ENCODE results near the gene DHX15.

Gene DHX15

DNA sequence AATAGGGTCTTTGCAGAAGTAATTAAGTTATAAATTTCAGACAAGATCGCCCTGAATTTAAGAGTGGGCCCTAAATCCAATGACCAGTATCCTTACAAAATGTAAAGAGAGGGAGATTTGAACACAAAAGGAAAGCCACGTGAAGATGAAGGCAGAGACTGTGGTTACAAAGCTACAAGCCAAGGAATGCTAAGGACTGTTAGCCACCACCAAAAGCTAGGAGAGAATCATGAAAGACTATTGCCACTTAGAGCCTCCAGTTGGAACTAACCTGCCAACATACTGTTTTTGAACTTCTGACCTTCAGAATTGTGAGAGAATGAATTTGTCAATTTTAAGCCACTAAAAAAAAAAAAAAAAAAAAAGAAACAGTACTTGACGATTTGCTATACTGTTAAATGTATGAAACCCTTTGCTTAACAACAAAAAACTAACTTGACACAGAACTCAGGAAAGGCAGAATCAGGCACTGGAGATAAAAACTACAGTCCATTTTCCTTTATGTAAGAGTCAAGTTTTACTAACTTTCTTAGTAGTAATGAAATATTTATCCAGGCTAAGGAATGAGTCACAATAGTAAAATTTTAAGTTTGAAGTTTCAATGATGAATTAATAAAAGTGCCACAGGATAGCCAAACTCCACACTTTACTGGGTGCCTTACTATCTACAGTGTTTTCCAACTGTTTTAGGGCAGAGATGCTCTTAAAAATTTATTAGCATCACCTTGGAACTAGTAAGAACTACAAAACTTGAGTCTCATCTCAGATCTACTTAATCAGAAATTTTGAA is 25.1 kb downstream of the DHX15 start:
- Histone ChIP-seq H3K4me2 (ENCODE audit: low read length) (no peak overlapping the region), H3K4ac (ENCODE audit: low read depth, low read length) (peak overlapping the region; percentile 97), H2AFZ (ENCODE audit: insufficient read depth, low read length, poor library complexity) (no peak overlapping the region), H3K79me1 (ENCODE audit: low read length) (no peaks in the 10 kb centered on the region), H3K18ac (ENCODE audit: low read length) (no peak overlapping the region), H2BK120ac (ENCODE audit: insufficient read depth, low read length, poor library complexity) (no peak overlapping the region), H3K4me1 (ENCODE audit: control insufficient read depth in 1 of 2, insufficient read depth in 2 of 2, low read length in 2 of 2) (no peaks in the 10 kb centered on the region), H3K9ac (ENCODE audit: low read length) (no peak overlapping the region), H3K14ac (ENCODE audit: low read length) (no peak overlapping the region), H3K36me3 (ENCODE audit: control insufficient read depth in 1 of 2, insufficient read depth in 2 of 2, low read length in 2 of 2) (peaks cover 7 to 10% of the 10 kb centered on the region in 2 experiments), H3K4me3 (ENCODE audit: low read depth, low read length) (no peak overlapping the region), H2BK12ac (ENCODE audit: low read length) (no peak overlapping the region), H4K8ac (ENCODE audit: low read depth, low read length) (no peak overlapping the region), H3K23ac (ENCODE audit: low read length) (no peak overlapping the region), H2AK5ac (ENCODE audit: low read length) (no peak overlapping the region), H2BK5ac (ENCODE audit: low read depth, low read length, poor library complexity) (no peak overlapping the region), H3K9me3 (ENCODE audit: insufficient read depth, low read depth, low read length) (no peaks in the 10 kb centered on the region), H4K12ac (ENCODE audit: low read depth, low read length) (no peak overlapping the region), H3K79me2 (ENCODE audit: control insufficient read depth, insufficient read depth, low read length, poor library complexity) (peaks cover 6% of the 10 kb centered on the region), H3K27ac (ENCODE audit: low read depth, low read length) (no peak overlapping the region), H4K91ac (ENCODE audit: low read depth, low read length) (no peak overlapping the region), H3K27me3 (ENCODE audit: insufficient read depth, low read length) (no peaks in the 10 kb centered on the region)
- DNase-seq = no peak
- no CpG with 5 or more reads among the region's 3 CpGs for WGBS (ENCODE audit: extremely low coverage, insufficient coverage, insufficient read length)

DNA sequence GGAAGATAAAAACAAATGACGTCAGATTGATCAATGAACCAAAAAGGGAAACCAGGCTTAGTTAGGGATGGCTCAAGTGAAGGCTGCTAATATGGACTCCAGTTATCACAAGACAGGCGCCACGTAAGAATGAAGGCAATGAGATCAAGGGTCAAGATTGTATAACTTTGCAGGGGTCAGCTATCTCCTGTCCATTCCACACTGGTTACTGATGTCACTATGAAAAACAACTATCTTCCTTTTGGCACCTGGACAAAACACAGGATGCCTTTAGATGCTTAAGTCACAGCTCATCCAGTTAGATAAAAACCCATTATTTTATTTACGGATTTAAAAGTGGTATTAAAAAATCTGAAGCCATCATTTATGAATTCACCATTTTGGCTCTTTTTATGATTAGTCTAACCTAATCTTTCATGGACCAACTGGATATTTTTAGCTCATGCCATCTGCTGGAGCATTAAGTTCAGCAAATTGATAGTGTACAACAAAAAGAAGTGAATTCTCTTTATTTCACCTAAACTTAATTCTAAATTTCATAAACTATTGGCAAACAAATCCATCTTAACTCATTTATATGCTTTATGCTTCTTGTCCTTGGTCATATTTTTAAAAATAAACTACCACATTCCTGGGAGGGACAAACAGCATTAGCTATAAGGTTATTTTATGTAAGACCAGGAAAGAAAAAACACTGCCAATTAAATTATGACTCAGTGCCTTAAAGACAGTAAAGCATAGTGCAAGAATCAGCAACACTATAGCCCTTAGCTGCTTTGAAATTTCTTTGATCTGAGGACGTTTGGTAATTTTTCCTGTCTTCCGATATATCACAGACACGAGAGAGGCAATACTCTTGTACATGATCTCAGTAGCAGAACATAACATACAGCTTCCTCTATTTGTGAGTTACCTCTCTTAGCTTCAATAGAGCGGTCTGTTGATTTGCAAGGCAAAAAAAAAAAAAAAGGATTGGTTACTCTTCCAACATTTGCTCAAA is 27.0 kb downstream of the DHX15 start:
- no peak overlapping the region for H2BK12ac ChIP-seq (ENCODE audit: low read length)
- no peak overlapping the region for H2AK5ac ChIP-seq (ENCODE audit: low read length)
- H3K4ac ChIP-seq (ENCODE audit: low read depth, low read length) = peak overlapping the region; percentile 46
- peak; percentile 40 to 81 for DNase-seq
- H3K9me3 ChIP-seq (ENCODE audit: insufficient read depth, low read depth, low read length) = no peaks in the 10 kb centered on the region
- no peak overlapping the region for H4K12ac ChIP-seq (ENCODE audit: low read depth, low read length)
- H3K14ac ChIP-seq (ENCODE audit: low read length) = no peak overlapping the region
- no peak overlapping the region for H3K23ac ChIP-seq (ENCODE audit: low read length)
- no peak overlapping the region for H2BK120ac ChIP-seq (ENCODE audit: insufficient read depth, low read length, poor library complexity)
- no peak overlapping the region for H4K91ac ChIP-seq (ENCODE audit: low read depth, low read length)
- no peak overlapping the region for H3K4me2 ChIP-seq (ENCODE audit: low read length)
- H2AFZ ChIP-seq (ENCODE audit: insufficient read depth, low read length, poor library complexity) = no peak overlapping the region
- H3K9ac ChIP-seq (ENCODE audit: low read length) = no peak overlapping the region
- no peaks in the 10 kb centered on the region for H3K79me1 ChIP-seq (ENCODE audit: low read length)
- peaks cover 5% of the 10 kb centered on the region for H3K79me2 ChIP-seq (ENCODE audit: control insufficient read depth, insufficient read depth, low read length, poor library complexity)
- H3K36me3 ChIP-seq (ENCODE audit: control insufficient read depth in 1 of 2, insufficient read depth in 2 of 2, low read length in 2 of 2) = peaks cover 11 to 12% of the 10 kb centered on the region in 2 experiments
- H4K8ac ChIP-seq (ENCODE audit: low read depth, low read length) = no peak overlapping the region
- no peaks in the 10 kb centered on the region for H3K27me3 ChIP-seq (ENCODE audit: insufficient read depth, low read length)
- no peak overlapping the region for H2BK5ac ChIP-seq (ENCODE audit: low read depth, low read length, poor library complexity)
- no peak overlapping the region for H3K4me3 ChIP-seq (ENCODE audit: low read depth, low read length)
- WGBS (ENCODE audit: extremely low coverage, insufficient coverage, insufficient read length) = no CpG with 5 or more reads among the region's 8 CpGs
- H3K27ac ChIP-seq (ENCODE audit: low read depth, low read length) = no peak overlapping the region
- H3K18ac ChIP-seq (ENCODE audit: low read length) = no peak overlapping the region
- H3K4me1 ChIP-seq (ENCODE audit: control insufficient read depth in 1 of 2, insufficient read depth in 2 of 2, low read length in 2 of 2) = no peaks in the 10 kb centered on the region

DNA sequence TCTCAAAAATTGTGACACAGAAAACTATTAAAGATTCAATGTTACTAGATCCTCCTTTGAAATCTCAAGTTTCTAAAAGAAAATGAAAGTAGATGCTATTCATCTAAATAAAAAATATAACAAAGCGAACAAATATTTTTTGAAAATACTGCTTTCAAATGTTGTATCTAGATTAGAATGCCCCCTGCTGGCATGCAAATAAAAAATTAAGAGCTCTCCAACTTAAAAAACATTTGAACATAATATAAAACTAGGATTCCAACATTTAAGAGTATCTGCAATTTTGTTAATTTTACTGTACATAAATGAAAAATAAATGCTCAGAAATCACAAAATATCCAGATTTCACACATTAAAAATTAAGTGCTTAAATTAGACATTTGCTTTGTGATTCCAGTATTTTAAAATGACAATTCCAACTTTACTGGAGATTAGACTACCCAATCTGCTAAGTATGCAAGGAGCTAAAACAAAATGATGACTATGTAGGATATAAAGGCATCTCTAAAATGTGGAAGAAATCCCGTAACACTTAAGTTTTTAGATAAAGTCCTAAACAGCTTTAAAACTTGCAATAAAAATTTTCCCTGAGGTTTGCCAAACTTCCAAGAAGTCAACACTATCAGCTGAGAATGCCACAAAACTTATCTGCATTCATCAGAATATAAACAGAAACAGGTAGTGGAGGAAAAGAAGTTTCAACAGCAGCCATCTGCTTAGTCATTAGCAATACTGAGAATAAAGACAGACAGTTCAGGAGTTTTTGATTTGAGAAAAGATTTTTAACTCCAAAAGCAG is 32.7 kb downstream of the DHX15 start:
- Histone ChIP-seq H3K4ac (ENCODE audit: low read depth, low read length) (no peak overlapping the region), H3K4me3 (ENCODE audit: low read depth, low read length) (no peak overlapping the region), H3K27ac (ENCODE audit: low read depth, low read length) (no peak overlapping the region), H2BK12ac (ENCODE audit: low read length) (no peak overlapping the region), H3K23ac (ENCODE audit: low read length) (no peak overlapping the region), H2BK5ac (ENCODE audit: low read depth, low read length, poor library complexity) (no peak overlapping the region), H3K18ac (ENCODE audit: low read length) (no peak overlapping the region), H3K14ac (ENCODE audit: low read length) (no peak overlapping the region), H3K79me1 (ENCODE audit: low read length) (no peaks in the 10 kb centered on the region), H3K36me3 (ENCODE audit: control insufficient read depth in 1 of 2, insufficient read depth in 2 of 2, low read length in 2 of 2) (peaks cover 15 to 16% of the 10 kb centered on the region in 2 experiments), H2AFZ (ENCODE audit: insufficient read depth, low read length, poor library complexity) (no peak overlapping the region), H2BK120ac (ENCODE audit: insufficient read depth, low read length, poor library complexity) (no peak overlapping the region), H4K91ac (ENCODE audit: low read depth, low read length) (no peak overlapping the region), H3K4me1 (ENCODE audit: control insufficient read depth in 1 of 2, insufficient read depth in 2 of 2, low read length in 2 of 2) (peaks cover 0 to 3% of the 10 kb centered on the region in 2 experiments), H3K9me3 (ENCODE audit: insufficient read depth, low read depth, low read length) (no peaks in the 10 kb centered on the region), H3K4me2 (ENCODE audit: low read length) (no peak overlapping the region), H3K9ac (ENCODE audit: low read length) (no peak overlapping the region), H4K8ac (ENCODE audit: low read depth, low read length) (no peak overlapping the region), H2AK5ac (ENCODE audit: low read length) (no peak overlapping the region), H4K12ac (ENCODE audit: low read depth, low read length) (no peak overlapping the region), H3K27me3 (ENCODE audit: insufficient read depth, low read length) (no peaks in the 10 kb centered on the region), H3K79me2 (ENCODE audit: control insufficient read depth, insufficient read depth, low read length, poor library complexity) (peaks cover 1% of the 10 kb centered on the region)
- no CpG with 5 or more reads among the region's 2 CpGs for WGBS (ENCODE audit: extremely low coverage, insufficient coverage, insufficient read length)
- DNase-seq = peak; percentile 52 to 94
